H4 (cell line): ENCODE data around the gene CIRBP. TPM values are rescaled to one million over a fixed set of nuclear protein-coding genes. Genes with fewer than 3 reads are reported as not detected.

Experiments
- DNase-seq: peaks from one replicate; pipeline ENCODE4 v3.0.0-alpha.2; 2015; ENCODE audit warnings: low spot score
- total RNA-seq: library from RNA; depleted of rRNA; stranded (reverse); fragments of >200 nt; shearing (Covaris generic); gene quantifications from 2 replicates; pipeline ENCODE4 v1.2.3, GENCODE V29; 2014

Gene CIRBP
- total RNA-seq, 1 experiment from 2014 or later = 197 TPM

DNA sequence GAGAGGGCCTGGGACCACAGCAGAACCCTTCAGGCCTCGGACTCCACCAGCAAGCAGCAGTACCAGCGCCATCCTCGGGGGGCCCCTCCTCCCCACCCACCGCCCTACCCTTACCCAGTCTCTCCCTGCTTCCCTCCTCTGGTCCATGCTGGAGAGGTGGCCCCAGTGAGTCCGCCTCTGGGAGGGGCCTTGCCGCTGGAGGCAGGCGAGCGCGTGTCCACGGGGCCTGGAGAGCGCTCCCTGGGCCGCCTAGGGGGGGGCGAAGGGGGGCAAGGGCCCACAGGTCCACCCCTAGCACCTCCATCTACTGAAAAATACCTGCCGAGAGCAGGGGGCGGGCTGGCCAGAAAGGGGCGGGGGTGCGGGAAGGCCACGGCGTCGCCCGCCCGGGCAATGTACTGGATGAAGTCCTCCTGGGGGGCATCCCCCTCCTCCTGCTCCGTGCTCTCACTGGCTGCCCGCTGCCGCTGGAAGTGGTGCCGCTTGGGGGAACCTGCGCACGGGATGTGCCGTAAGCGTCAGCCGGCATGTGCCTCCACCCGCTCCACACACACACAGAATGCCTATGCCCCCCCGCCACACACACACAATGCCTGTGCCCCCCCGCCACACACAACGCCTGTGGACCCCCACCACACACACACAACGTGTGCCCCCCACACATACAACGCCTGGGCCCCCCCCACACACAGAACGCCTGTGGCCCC lies 38.2 kb upstream of the CIRBP start:
- no peak for DNase-seq

DNA sequence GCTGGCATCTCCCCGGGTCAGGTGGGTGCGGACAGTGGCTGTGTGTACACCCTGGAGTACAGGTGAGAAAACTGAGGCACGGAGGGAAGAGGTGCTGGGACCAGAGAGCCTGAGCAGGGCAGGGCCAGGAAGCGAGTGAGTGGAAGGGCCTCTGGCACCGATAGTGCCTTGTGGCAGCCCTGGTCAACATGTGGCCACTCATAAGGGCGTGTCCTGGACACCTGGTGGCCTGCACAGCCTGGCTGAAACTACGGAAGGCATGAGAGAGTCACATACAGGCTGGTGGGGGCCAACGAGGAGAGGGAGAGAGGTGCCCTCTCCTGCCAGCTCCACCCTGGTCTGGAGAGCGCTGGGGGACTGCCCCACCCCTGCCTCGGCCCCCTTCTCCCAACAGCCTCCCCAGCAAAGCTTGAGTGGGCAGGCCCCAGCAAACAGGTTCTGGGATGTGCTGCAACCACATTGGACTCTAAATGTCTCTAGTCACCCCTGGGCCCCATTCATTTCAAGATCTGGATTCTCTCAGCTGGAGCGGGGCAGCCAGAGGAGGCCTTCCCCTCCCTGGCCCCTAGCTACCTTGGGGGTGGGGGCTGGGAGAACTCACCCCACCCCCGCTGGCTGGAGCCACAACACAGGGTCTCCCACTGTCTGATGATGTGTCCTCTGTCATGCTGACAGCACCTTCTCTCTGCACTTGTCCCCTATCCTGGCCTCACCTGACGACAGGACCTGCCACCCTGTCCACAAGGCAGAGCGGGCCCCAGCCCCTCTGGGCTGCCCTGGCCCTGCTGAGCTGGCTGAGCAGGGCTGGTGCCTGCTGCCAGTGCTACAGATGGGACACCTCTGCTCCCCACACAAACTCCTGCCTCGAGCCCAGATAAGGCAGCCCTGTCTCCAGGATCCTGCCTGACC lies 37.1 kb upstream of the CIRBP start:
- DNase-seq = no peak

DNA sequence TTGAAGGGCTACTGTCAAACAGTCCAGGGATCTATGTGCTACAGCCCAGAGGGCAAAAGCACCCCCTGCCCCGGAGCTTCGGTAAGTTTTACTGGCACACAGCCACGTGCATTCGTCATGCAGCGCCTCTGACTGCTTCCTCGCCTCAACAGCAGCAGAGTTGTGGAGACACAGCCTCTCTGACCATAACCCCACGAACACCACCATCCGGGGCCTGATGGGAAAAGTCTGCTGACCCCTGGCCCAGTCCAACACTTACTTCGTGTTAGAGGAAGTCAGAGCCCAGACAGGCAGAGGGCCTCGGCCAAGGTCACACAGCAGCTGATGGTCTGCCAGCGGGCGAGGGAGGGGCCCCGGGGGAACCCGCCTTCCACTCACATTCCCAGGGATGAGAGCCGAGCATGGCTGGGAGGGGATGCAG lies 36.5 kb upstream of the CIRBP start:
- no peak for DNase-seq

DNA sequence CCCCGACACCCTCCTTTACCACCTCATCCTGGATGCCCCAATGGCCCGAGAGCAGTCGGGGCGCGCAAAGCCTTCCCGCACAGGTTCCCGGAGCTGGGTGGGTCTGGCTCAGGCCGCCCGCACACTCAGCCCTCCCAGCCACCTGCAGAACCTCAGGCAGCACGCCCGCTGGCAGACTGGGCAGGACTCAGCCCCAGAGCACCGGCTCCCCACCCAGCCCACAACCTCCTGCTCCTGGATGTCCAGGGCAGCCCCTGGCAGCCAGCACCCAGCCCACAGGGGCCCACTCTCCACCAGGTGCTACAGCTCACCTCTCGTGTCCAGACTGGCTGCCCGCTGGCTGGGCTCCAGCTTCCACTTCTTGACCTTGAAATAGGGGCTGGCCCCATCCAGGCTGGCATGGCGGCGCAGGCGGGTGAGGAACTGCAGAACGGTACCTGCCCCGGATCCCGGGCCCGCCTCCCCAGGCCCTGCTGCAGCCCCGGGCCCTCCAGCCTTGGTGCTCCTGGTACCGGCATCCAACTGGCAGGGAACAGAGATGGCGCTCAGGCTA lies 35.9 kb upstream of the CIRBP start:
- DNase-seq = no peak

DNA sequence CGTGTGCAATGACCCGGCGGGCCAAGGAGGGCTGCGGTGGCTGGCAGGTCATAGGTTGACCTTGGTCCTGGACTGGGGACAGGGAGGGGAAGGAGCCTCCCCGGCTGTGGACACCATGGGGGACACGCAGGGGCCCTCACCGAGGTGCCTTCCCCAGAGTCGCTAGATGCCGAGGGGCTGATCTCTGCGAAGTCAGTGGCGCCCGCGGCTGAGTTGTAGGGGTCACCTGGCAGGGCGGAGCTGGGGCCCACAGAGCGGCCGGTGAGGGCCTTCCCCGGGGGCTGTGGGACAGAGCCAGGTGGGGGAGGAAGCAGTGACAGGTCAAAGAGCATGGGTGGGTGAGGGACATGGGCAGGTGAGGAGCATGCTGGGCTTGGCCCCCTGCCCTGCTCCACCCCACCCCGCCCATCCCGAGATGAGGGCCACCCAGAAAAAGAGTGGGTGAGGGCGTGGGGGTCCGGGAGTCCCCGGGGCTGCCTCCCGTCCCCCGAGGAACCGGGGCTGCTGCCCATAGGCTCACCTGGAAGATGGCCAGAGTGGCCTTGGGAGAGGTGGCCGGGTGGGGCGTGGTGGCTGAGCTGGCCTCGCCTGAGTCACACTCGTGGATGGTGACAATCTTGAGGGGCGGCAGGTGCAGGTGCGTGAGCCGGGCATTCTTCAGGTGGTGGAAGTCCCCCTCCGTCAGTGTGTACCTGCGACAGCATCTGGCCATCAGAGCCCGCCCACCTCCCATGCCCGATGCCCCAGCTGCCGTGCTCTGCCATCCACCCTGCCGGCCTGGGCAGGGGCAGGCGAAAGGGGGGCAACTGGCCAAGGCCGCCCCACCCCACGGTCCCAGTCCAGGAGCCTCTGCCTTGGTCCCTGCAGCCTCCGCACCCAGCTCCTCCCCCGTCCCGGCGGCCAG lies 34.8 kb upstream of the CIRBP start:
- no peak for DNase-seq

DNA sequence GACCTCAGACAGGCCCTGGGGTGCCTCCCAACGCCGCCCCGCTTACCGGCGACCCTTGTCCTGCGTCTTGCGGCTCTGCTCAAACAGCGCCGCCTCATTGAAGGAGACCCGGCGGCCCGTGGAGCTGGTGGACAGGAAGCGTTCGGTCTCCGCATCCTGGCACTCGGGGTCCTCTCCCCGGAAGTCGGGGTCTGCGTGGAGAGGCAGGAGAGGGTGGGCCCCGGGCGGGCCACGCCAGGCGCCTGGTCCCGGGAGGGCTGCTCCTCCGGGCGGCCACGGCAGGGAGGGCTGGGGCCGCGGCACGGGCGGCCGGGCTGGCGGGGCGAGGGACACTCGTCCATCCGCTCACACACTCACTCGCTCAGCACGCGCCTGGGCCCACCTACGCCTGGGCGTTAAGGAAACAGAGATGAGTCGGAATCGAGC lies 34.2 kb upstream of the CIRBP start:
- no peak for DNase-seq

DNA sequence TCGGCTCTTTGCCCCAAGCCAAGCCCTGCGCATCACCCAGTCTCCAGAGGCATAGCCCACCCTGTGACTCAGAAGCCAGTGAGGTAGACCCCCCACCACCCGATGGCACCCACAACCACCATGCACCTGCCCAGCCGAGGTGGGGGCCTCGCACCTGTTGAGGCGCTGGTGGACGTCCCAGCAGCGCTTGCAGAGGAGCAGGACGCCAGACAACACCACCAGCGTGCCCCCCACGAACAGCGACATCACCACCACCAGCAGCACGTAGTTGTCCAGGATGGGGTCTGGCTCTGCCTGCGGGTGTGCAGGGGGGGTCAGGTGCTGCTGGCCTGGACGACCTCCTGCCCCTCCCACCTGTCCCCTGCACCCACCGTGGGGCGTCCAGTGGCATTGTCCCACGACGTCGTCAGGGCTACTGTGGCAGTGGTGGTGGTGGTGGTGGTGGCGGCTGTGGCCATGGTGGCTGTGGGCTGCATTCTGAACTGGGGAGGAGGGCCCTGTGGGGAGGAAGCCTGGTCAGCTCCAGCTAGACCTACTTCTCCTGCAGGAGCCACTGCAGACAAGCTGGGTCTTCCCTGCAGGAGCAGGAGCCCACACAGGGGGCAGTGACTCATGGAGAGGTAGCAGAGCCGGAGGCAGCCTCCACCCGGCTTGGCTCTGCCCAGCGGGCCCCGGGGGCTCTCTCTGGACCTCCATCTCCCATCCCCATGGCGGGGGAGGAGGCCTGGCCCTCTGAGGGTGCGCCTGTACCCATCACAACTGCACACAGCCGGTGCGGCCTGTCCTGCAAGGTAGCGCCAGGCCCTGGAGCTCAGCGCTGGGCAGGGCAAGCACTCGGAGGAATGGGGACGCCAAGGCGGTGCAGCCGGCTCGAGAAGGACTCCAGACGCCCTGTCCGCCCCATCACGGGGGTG lies 33.2 kb upstream of the CIRBP start:
- DNase-seq = no peak

DNA sequence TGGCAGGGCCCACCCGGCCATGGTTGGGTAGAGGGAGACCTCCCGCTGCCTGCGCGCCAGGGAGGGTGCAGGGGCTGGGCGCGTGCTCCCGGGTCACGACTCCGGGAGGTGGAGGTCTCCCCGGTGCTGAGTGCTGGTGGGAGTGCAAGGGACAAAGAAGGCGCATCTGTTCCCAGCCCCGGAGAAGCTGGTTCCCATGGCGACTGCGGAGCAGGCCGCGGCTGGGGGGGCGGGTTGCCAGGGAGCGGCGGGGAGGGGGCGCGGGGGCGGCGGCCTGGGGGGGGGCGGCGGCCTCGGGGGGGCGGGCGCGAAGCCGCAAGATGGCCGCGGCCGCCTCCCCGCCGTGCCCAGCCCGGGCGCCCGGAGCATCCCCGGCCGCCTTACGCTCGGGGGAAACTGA lies 32.6 kb upstream of the CIRBP start:
- no peak for DNase-seq

DNA sequence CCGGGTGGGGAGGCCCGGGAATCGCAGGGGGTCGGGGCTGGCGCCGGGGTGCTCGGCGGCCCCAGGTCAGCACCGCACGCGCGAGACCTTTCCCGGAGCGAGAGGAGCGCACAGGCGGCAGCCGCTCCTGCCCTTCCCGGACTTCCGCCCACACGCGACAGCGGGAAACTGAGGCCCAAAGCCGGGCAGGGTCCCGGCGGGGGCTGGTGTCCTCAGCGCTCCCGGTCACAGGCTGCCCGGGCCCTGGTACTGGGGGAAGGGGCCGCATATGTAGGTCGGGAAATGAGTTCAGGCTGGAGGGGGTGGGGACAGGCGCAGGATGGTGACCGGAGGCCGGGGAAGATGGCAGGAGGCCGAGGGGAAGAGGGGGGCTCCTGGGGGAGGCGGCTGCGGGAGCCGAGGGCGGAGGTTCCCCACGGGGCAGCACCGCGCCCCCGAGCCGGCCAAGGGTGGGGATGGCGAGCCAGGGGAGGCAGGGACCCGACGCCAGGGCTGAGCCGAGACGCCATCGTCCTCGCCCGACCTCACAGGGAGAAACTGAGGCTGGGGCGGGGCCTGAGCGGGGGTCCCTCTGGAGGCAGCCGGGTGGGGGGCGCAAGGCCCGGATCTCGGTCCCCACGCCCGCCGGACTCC lies 32.0 kb upstream of the CIRBP start:
- DNase-seq = no peak

DNA sequence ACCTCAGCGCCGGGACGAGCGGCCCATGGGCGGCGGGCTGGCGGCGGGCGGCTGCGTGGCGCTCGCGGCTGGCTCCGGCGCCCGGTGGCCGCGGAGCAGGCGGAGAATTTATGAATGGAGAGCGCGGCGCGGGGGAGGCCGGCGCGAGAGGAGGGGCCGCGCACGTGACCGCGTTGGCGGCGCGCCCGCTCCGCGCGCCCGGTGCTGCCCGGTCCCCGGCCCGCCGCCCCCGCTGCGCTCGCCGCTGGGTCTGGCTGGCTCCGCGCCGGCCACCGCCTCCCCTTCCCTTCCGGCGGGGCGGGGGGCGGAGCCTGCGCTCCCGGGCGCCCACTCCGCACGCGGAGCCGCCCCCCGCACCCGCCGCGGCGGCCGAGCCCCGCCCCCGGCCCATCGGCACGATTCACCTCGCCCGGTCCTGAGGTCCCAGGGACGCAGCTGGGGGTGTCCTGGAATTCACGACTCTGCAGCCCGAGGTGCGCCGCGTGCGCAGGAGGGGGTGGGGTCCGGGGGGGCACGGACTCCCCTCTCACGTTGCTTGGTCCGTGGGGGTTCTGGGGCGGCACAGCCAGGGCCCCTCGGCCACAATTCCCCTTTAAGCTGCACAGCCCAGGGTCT lies 31.3 kb upstream of the CIRBP start, which contains the start of gene CBARP:
CBARP (minus strand) TSS at position 252 of the 615 bp plus-strand sequence. CDS start 1,905 bp downstream, outside the sequence.
- DNase-seq = no peak

DNA sequence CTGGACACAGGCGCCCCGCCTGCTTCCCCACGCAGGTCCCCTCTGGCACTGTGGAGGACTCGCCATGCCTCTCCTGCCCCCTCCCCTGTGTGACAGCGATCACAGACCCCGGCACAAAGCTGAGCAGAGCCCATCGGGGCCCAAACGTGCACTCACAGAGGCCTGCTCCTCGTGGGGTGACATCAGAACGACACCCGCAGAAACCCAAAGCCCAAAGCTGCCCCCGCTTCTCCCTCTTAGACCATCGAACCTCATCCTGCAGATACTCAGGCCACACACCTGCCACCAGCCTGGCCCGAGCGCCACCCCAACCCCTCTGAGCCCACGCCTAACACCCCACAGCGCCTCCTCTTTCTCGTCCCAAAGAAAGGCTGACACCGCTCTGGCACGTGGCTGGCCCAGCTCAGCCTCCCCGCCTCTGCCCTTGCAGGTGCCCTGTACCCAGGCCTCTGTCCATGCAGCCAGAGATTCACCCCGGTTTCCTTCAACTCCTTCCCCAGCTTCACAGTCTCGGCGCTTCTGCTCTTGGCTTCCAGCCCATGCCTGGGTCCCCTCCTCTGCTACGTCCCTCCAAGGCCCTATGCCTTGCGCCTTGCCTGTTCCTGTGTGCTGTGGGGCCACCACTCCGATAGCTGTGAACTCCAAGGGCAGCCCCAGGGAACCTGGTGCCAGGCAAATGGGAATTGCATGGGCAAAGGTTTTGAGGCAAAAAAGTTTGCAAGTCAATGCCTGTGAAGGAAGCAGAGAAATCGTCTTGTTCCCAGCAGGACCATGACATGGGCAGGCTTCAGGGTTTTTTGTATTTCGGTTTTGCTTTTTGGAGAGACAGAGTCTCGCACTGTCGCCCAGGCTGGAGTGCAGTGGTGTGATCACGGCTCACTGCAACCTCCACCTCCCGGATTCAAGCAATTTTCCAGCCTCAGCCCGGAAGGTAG lies 30.5 kb upstream of the CIRBP start:
- DNase-seq = no peak

DNA sequence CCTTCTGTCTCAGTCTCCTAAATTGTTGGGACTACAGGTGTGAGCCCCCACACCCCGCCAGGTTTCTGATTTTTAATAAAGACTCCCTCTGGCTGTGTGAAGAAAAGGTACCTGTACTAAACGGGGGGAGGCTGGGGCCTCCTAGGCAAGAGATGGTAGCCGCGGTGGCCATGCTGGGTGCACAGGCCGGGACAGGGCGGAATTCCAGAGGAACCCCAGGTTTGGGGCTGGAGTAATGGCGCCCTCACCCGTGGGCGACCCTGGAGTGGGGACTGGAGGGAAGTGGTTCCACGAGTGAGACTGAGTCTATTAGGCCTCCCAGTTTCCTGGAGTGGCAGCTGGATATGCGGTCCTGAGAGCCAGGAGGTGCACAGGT lies 29.7 kb upstream of the CIRBP start:
- DNase-seq = no peak

DNA sequence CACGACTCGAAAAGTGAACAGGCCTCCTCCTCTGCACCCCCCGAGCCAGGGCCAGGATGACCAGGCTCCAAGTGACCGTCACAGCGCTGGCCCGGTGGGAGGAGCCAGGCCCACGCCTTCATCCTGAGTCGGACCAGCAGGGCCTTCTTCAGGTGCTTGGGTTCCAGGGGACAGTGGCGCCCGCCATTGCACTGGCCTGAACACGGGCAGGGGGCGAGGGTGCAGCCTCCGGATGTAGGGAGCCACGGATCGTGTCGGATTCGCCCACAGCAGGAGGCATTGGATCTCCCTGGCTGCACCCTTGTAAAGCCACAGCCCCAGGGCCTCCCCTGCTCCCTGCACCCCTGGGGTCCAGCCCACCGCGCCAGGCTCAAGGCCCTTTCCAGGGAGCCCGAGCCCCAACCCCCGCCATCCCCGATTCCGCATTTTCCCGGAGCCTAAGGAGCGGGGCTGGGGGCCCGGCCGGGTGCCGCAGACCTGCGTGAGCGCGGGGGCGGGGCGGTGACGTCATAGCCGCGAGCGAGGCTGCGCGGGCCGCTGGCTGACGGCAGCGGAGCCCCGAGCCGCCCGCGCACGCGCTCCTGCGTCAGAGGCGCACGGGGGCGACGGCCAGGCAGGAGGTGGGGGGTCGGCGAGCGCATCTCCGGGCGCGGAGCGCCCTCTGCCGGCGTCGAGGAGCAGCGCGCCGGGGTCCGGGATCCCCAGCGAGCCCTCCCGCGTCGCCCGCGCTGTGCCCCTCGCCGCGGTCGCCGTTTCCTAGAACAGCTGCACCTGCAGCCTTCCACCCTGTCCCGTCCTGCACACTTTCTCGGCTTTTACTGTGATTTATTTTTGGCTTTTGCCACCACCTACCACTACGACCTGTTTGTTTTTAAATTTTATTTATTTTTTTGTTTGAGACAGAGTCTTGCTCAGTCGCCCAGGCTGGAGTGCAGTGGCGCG lies 29.1 kb upstream of the CIRBP start:
- peak; percentile 81 for DNase-seq

DNA sequence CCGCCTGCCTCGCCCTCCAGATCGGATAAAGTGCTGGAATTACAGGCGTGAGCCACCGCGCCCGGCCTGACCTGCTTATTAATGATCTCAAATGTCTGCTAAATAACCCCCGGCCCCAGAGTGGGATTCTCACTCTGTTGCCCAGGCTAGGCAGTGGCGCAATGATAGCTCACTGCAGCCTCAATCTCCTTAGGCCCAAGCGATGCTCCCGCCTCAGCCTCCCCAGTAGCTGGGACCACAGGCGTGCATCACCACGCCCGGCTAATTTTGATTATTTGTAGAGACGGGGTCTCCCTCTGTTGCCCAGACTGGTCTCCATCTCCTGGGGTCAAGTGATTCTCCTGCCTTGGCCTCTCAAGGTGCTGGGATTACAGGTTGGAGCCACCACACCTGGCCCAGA lies 28.2 kb upstream of the CIRBP start:
- no peak for DNase-seq

DNA sequence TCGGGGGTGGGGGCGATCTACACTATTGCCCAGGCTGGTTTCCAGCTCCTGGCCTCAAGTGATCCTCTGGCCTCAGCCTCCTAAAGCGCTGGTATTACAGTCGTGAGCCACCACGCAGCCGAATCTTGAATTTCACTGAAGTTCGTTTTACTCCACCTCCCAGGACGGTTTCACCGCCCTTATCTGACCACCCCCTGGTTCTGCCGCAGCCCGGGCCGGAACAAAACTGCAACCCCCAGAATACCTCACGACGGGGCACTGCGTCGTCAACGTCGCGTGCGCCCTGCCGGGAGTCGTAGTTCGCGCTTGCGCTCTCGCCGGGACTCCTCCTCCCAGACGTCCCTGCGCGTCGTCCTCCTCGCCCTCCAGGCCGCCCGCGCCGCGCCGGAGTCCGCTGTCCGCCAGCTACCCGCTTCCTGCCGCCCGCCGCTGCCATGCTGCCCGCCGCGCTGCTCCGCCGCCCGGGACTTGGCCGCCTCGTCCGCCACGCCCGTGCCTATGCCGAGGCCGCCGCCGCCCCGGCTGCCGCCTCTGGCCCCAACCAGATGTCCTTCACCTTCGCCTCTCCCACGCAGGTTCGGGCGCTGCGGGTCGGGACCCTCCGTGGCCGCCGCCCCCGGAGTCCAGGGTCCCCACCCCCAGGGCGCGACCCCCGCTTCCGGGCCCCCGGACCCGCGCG lies 27.6 kb upstream of the CIRBP start, which contains the start of gene ATP5F1D:
ATP5F1D (plus strand) TSS at position 335 of the 679 bp plus-strand sequence; CDS start at position 435, 100 bp downstream.
- DNase-seq = peak; percentile 95
